ENCODE data around the gene PLD4.

The PLD4 gene

DNA sequence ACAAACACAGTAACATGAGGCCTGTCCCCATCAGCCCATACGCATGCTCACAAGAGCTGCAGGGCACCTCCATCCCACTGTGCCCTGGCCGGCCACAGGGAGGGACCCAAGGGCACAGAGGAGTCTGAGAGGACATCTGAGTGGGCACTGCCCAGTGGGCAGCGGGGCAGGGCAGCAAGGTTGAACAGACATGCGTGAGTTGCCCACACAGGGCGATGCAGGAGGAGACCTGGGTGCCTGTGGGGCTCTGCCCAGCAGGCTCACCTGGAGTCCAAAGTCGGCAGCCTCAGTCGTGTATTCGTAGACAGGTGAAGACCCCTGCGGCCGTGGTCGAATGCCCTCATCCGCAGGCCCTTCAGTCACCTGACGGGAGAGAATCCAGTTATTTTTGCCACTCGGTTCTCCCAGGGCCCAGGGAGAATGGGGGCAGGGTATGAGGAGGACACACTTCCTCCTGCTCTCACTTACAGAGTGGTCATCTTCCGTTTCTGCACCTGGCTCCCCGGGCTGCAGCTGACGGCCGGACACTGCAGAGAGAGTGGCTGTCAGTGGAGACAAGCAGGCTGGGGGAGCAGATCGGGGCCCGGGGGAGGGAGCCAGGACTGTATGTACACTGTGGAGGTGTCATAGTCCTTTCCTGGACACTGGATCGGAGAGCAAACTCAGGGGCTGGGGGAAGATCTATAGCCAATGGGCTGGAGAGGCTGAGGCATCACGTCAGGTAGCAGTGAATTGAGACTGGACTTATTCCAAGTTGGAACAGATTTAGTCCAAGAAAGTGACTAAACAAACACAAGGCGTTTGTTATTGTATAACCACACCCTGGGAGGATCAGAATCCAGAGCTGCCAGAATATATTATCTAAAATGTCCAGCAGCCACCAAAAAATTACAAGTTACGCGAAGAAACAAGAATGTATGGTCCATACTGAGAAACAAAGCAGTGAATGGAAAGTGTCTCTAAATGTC lies 32.8 kb downstream of the PLD4 start:
- DNase-seq, result no peak

GRCh38 chr14:104964546-104964945 lies 39.9 kb downstream of the PLD4 start:
- DNase-seq, result no peak

GRCh38 chr14:104965561-104966231 lies 41.0 kb downstream of the PLD4 start:
- DNase-seq, result no peak

- no peak for DNase-seq
These were observed 41.7 kb downstream of the PLD4 start for GRCh38 chr14:104966261-104966865.

- no peak for DNase-seq
These were observed 42.3 kb downstream of the PLD4 start for GRCh38 chr14:104966981-104967385.

GRCh38 chr14:104967386-104968152 lies 42.9 kb downstream of the PLD4 start:
- no peak for DNase-seq

DNA sequence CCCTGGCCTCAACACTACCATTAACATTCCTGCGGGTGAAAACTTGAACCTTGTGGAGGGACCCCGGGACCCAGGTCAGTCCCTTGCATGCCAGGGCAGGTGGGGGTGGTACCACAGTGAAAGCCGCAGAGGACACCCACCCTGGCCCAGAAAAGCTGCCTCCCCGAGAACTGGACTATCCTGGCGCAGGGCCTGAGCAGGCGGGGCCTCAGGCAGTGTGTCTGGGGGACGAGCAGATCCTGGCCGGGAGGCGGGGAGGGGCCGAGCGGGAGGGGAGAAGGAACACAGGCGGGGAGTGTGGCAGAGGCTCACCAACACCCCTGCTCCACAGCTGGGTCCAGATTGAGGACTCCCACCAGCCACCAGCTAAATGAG lies 43.5 kb downstream of the PLD4 start:
- DNase-seq, result no peak

DNA sequence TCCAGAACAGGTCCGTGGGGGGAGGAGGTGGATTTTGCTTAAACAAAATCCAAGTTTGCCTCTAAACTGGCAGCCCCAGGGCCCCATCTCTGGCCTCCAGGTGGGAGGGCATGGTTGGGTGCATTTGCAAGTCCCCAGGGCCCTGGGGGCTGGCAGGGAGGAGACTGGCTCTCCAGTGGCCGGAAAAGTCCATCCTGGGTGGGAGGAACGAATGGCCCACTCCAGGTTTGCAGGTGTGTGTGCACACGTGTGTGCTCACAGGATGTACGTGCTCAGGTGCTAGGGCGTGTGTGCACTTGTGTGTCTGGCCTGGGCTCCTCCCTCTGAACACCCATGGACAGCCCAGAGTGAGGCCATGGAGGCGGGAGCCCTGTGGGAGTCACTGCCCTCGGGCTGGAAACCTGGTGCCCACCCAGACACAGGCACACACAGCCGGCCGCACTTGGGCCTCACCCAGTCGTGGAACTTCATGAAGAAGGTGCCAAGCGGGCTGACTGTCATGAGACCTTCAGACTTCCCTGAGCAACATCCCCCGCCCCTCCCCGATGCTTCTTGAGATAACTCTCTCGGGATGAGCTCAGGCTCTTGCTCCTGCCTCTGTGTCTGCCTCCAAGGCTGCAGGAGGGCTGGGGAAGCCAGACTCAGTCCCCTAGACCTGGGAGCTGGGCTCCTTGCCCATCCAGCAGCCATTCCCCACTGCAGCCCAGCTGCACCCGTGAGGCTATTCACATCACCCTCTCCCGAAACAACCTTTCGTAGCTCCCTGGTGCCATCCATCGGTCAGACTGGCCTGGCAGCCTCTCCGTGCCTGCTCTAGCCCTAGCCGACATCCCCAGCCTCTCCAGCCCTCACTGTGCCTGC lies 44.1 kb downstream of the PLD4 start:
- no peak for DNase-seq

DNA sequence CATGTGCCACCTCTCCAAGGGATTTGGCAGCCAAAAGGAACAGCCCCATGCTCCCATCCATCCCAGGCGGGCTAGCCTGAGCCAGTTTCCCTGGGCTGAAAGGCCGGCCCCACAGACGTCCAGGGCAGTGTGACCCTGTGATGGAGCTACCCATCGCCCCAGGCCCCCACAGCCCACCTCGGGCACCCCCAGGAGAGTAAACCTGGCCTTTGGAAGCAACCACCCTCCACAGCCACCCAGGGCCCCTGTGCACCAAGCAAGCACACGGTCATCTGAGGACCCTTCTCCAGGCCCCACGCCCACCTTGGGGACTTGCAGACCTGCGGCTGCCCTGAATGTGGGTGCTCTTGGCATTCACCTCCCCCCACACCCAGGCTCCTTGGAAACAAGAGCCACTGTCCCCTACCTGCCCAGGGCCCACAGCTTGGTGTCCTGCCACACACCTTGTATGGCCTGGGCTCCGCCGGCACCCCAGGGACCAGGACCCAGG lies 45.1 kb downstream of the PLD4 start:
- DNase-seq, result no peak

DNA sequence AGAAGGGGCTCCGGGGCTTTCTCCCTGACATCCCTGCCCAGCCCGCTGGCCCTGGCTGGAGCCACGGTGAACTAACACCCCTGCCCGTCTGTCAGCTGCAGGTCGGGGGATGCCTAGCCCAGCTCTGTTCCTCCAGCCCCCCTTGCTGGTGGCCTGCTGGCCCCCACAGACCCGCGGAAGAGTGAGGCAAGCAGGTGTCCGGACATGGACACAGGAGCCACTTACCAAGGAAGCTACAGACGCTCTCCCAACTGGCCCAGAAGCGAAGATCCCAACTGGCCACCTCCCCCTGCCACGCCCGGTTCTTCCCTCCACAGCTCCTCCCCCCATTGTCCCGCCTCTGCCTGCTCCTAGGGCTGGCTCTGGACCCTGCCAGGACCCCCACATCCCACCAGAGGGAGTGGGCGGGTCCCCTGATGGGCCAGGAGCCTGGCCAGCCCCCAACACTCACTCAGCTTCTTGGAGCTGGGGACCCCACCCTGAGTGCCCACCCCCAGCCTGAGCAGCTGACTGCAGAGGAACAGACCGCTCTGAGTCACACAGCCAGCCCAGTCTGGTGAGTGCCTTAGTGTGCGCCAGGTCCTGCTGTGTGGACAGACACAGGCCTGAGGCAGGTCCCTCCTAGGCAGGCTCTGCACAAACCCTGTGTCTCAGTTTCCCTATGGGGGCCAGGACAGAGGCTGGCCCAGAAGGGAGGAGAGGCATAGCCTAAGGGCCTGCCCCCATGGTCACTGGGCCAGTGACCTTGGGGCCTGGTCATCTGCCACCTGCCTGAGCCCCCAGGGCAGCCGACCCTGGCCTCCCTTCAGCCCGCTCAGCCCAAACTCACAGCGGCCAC lies 45.8 kb downstream of the PLD4 start:
- no peak for DNase-seq

- DNase-seq, result no peak
These were observed 47.0 kb downstream of the PLD4 start for GRCh38 chr14:104971447-104972240.

GRCh38 chr14:104972301-104973134 lies 47.8 kb downstream of the PLD4 start:
- no peak for DNase-seq

GRCh38 chr14:104973135-104973384 lies 48.4 kb downstream of the PLD4 start:
- no peak for DNase-seq

GRCh38 chr14:104973385-104974145 lies 48.9 kb downstream of the PLD4 start:
- no peak for DNase-seq

DNA sequence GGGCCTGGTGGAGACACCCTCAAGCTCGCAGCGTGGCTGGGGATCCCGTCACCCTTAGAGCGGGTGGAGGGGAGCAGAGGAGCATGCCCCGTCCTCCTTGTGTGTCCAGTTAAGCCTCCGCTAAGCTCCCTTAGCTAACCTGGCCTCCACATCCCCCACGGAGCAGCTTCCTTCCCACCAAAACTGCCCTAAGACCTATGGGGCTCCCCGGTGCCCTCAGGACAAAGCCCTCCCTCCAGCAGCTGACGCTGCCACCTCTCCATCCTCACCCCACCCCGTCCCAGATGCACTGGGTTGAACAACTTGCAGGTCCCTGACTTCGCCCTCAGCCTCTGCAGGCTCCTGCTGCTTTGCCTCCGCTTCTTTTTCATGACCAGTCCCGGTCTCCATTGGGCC lies 49.5 kb downstream of the PLD4 start:
- DNase-seq, result no peak

DNA sequence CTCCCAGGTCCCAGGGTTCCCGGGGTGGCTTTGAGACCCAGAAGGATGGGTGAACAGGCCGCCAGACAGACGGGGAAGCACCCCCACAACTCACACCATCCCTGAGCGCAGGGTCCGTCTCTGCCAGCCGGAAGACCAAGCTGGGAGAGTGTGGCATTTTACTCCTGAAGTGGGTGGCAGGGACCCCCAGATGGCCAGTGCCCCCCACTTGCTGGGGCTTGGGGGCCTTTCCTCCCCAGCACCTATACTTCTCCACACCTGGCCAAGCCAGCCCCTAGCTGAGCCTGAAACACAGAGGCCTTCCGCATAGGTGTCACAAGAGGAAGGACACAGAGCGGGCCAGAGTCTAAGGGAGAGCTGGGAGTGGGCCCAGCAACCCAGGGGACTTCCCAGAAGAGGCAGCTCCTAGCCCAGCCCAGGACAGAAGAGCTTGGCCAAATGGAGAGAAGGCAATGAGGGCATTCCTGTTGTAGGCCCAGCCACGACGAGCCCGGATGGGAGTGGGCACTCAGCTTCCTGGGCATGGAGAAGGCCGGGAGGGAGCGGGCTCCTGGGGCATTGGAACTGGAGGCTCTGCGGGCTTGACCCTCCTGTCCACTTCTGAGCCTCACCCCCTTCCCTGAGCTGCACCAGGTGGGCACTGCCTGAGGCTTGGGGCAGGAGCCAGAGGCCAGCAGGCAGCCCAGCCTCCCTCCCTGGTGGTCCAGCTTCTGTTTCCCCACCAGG lies 50.1 kb downstream of the PLD4 start:
- no peak for DNase-seq

- no peak for DNase-seq
These were observed 51.0 kb downstream of the PLD4 start for GRCh38 chr14:104975481-104976197.
